Hepatocyte (in vitro differentiated cells): Measurements from ENCODE around the gene ATG16L1. TPM values are rescaled to one million over a fixed set of nuclear protein-coding genes. Genes with fewer than 3 reads are reported as not detected.

Experiments used
- DNase-seq: peaks from one replicate; pipeline ENCODE4 v3.0.0-alpha.2; 2016; ENCODE audit warnings: low spot score
- H2AFZ ChIP-seq: fragments of 200-600 bp; sonication (generic); 2 replicates; pipeline ENCODE4 v1.6.0; 2016; ENCODE audit warnings: antibody characterized with exemption, mild to moderate bottlenecking
- H3K27ac ChIP-seq: fragments of 200-600 bp; sonication (generic); 2 replicates; pipeline ENCODE4 v1.5.1; 2016; ENCODE audit warnings: mild to moderate bottlenecking
- H3K27me3 ChIP-seq: fragments of 200-600 bp; sonication (generic); 2 replicates; pipeline ENCODE4 v1.6.1; 2016
- H3K36me3 ChIP-seq: fragments of 200-600 bp; sonication (generic); replicated peaks from 2 replicates; pipeline ENCODE4 v1.5.1; 2016; ENCODE audit warnings: low read depth; ENCODE audit not compliant: insufficient read depth
- H3K4me1 ChIP-seq: fragments of 200-600 bp; sonication (generic); 2 replicates; pipeline ENCODE4 v1.5.1; 2016; ENCODE audit warnings: mild to moderate bottlenecking, moderate library complexity; ENCODE audit not compliant: insufficient read depth
- H3K4me2 ChIP-seq: fragments of 200-600 bp; sonication (generic); 2 replicates; pipeline ENCODE4 v1.6.0; 2016
- H3K4me3 ChIP-seq: fragments of 200-600 bp; sonication (generic); 2 replicates; pipeline ENCODE4 v1.5.1; 2016; ENCODE audit warnings: mild to moderate bottlenecking
- H3K79me2 ChIP-seq: fragments of 200-600 bp; sonication (generic); 2 replicates; pipeline ENCODE4 v1.6.0; 2017; ENCODE audit warnings: mild to moderate bottlenecking
- H3K9me2 ChIP-seq: fragments of 200-600 bp; sonication (generic); replicated peaks from 2 replicates; pipeline ENCODE4 v1.6.0; 2017; ENCODE audit warnings: mild to moderate bottlenecking; ENCODE audit not compliant: insufficient read depth
- H3K9me3 ChIP-seq: fragments of 200-600 bp; sonication (generic); 2 replicates; pipeline ENCODE4 v1.5.1; 2016; ENCODE audit warnings: low read depth, mild to moderate bottlenecking
- H4K20me1 ChIP-seq: fragments of 200-600 bp; sonication (generic); 2 replicates; pipeline ENCODE4 v1.6.0; 2016; ENCODE audit warnings: mild to moderate bottlenecking; ENCODE audit not compliant: insufficient read depth, poor library complexity, severe bottlenecking
- CTCF ChIP-seq: fragments of 200-600 bp; sonication (generic); IDR thresholded peaks from 2 replicates; pipeline ENCODE4 v1.5.1; 2016; ENCODE audit warnings: antibody characterized with exemption, mild to moderate bottlenecking; ENCODE audit not compliant: poor library complexity
- EZH2 ChIP-seq: fragments of 200-600 bp; sonication (generic); IDR thresholded peaks from 2 replicates; pipeline ENCODE4 v1.6.1; 2016; ENCODE audit warnings: antibody characterized with exemption, mild to moderate bottlenecking, borderline replicate concordance
- EZH2phosphoT487 ChIP-seq: fragments of 200-600 bp; sonication (generic); IDR thresholded peaks from one replicate; pipeline ENCODE4 v1.6.1; 2018; ENCODE audit warnings: antibody characterized with exemption, mild to moderate bottlenecking, low read depth, moderate library complexity; ENCODE audit not compliant: unreplicated experiment, severe bottlenecking
- WGBS: methylation state at CpG from one replicate; pipeline ENCODE4 v1.1.6; 2016; ENCODE audit warnings: low lambda C conversion rate; ENCODE audit errors: missing lambda C conversion rate; 5-methylcytosine and 5-hydroxymethylcytosine counted together
- polyA plus RNA-seq: library from polyadenylated mRNA; unstranded; fragments of >200 nt; fragmentation: Nextera tagmentation; extraction: Ambion mirVana; gene quantifications from 2 replicates; pipeline ENCODE4 v1.2.1, GENCODE V29; 2016
- total RNA-seq: library from RNA; depleted of rRNA; stranded (reverse); fragments of >200 nt; gene quantifications from 2 replicates; pipeline ENCODE4 v1.2.3, GENCODE V29; 2014

ATG16L1 gene
- total and polyA plus RNA-seq, 2 experiments from 2014 or later: 15.7 to 28.2 TPM

- no peak overlapping the region for H3K4me2 ChIP-seq
- H3K27ac ChIP-seq: no peak overlapping the region
- no peaks in the 10 kb centered on the region for H4K20me1 ChIP-seq
- H3K4me1 ChIP-seq: no peaks in the 10 kb centered on the region
- TF ChIP-seq EZH2phosphoT487 (no peak), EZH2 (no peak), CTCF (no peak)
- no peak overlapping the region for H3K4me3 ChIP-seq
- WGBS: 93% methylated on average over 14 of the region's 14 CpGs
- no peak for DNase-seq
- no peaks in the 10 kb centered on the region for H3K9me2 ChIP-seq
- H3K79me2 ChIP-seq: no peaks in the 10 kb centered on the region
- no peaks in the 10 kb centered on the region for H3K9me3 ChIP-seq
- H3K27me3 ChIP-seq: no peaks in the 10 kb centered on the region
- H3K36me3 ChIP-seq: no peaks in the 10 kb centered on the region
- no peak overlapping the region for H2AFZ ChIP-seq
Measured at GRCh38 chr2:233223059-233223894, 28.2 kb upstream of the ATG16L1 start.

DNA sequence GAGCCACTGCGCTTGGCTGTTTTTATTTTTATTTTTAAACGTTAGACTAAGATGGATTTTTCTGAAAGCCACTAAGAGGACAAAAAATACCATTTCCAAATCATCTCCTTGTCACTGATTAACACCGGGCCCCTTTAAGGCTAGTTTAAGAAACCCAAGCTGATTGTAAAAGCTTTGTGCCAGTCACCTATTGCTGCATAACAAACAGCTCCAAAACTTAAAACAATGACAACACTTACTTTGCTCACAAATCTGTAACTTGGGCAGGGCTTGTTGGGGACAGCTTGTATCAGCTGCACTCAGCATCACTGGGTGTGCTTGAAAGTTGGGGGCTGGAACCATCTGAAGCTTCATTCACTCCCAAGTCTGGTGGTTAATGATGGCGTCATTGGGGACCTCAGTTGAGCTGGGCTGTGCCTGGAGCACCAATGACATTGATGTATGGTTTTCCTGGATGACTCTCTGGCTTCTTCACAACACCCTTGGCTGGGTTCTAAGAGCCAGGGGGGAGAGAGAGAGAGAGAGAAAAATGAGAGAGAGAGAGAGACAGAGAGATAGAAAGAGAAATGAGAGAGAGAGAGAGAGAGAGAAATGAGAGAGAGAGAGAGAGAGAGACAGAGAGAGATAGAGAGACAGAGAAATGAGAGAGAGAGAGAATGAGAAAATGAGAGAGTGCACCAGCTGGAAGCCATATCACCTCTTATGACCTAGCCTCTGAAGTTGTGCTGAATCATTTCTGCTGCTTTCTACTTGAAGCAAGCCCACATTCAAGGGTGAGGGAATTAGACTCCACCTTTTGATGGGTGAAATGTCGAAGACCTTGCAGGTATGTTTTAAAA is 26.0 kb upstream of the ATG16L1 start:
- no peak overlapping the region for H3K4me3 ChIP-seq

DNA sequence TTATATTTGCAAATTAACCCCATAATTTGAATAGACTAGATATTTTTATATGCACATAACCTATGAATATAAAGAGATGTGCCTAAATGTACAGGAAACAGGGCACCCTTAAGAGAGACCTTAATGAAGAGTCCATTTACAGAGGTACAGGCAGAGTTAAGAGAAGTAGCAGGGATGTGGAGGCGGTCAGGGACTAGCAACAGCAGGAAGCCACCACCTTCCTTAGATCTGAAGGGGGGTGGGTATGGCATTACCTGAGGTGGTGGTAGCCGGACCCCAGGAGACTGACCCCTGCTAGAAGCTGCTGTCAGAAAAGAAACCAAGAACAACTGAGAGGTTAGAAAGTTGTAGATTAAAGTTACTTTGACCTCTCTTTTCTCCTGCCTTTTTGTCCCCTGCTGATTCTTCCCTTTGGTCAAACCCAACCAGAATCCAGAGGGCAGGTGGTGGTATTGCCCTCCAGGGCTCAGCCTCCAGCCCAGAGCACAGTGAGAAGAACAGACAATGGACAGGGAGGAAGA is 24.9 kb upstream of the ATG16L1 start:
- no peaks in the 10 kb centered on the region for H3K36me3 ChIP-seq
- H4K20me1 ChIP-seq: no peaks in the 10 kb centered on the region
- H3K27me3 ChIP-seq: no peaks in the 10 kb centered on the region
- no peaks in the 10 kb centered on the region for H3K9me2 ChIP-seq
- TF ChIP-seq CTCF (no peak), EZH2 (no peak), EZH2phosphoT487 (no peak)
- no peak overlapping the region for H3K4me2 ChIP-seq
- no peak for DNase-seq
- H3K27ac ChIP-seq: no peak overlapping the region
- no peak overlapping the region for H2AFZ ChIP-seq
- H3K4me1 ChIP-seq: no peaks in the 10 kb centered on the region
- H3K4me3 ChIP-seq: no peak overlapping the region
- no peaks in the 10 kb centered on the region for H3K79me2 ChIP-seq
- H3K9me3 ChIP-seq: no peaks in the 10 kb centered on the region
- 76% methylated on average over 2 of the region's 2 CpGs for WGBS

More for the DNA sequence above, 26.0 kb upstream of the ATG16L1 start:
- Histone ChIP-seq H3K9me3 (no peaks in the 10 kb centered on the region), H3K4me1 (no peaks in the 10 kb centered on the region), H3K79me2 (no peaks in the 10 kb centered on the region), H3K36me3 (no peaks in the 10 kb centered on the region), H4K20me1 (no peaks in the 10 kb centered on the region), H3K27me3 (no peaks in the 10 kb centered on the region), H3K9me2 (no peaks in the 10 kb centered on the region), H3K4me2 (no peak overlapping the region), H2AFZ (no peak overlapping the region), H3K27ac (no peak overlapping the region)
- TF ChIP-seq EZH2phosphoT487 (no peak), EZH2 (no peak), CTCF (no peak)
- DNase-seq: no peak
- 89% methylated on average over 5 of the region's 5 CpGs for WGBS
